NCI-H774 (cell line): ENCODE measurements around the gene INHBB.
A peak's percentile ranks its signal among the peaks of the same experiment; 100 is the strongest.
"Not testable (repeated sequence)": the region's sequence is repeated elsewhere in the genome, so short reads cannot be mapped to it uniquely, and the experiment has no call there.

Source experiments
- DNase-seq: peaks from one replicate; lab custom pipeline; 2025; lab: John Stamatoyannopoulos, UW

The INHBB gene

DNA sequence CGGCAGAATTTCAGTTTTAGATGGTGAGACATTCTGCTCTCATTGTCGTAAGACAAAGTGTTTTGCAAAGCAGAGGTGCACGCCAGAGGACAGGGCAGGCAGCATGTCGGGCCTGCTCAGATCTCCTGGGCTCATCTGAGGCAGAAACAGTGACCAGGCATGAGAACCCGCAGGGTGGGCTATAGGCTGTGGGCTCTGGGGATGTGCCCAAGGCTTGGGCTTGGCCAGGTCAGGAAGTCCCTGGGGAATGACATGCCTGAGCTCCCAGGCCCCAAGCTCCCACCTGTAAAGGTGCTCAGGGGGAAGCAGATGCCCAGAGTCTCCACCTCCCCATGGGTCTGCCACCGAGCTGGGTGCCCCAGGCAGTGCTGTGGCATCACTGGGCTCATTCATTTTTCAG is 35.3 kb downstream of the INHBB start:
- DNase-seq: no peak

DNA sequence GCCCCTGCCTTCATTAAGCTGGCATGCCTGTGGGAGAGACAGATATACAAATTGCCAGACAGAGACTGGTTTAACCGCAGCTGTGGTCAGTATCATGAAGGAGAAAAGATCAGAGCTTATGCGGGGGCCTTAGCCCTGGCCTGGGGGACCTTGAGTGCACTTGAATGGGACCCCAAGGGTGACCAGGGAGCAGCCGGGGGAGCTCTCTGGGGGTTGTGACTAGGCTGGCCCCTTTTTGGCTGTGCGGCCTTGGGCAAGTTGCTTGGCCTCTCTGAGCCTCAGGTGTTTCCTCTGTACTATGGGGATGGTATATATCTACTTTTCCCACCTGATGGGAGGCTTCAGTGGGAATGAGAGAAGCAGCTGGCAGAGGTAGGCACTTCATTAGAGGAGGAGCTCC is 35.7 kb downstream of the INHBB start:
- no peak for DNase-seq

DNA sequence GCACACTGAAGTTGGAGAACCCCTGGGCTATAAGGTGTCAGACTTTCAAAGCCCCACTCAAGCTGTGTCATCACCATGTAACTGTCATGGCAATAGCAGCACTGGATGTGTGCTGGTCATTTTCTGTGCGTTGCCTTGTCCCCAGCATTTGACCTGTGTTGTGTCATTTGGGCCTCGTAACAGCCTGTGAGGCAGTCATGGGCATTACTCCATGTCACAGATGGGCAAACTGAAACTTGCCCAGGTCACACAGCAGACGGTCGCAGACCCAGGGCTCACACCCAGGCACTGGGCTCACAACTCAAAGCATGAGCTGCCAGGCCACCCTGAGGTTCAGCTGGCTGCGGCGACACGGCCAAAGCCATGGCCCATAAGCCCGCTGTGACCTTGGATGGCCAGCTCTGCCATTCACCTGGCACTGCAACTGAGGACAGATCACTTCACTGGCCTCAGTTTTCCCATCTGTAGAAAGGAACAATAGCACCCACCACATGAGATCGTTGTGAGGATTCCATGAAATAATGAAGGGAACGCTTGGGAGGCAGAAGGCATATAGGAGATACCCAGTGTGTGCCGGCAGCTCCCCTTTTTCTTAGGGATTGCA is 36.7 kb downstream of the INHBB start:
- DNase-seq: no peak

DNA sequence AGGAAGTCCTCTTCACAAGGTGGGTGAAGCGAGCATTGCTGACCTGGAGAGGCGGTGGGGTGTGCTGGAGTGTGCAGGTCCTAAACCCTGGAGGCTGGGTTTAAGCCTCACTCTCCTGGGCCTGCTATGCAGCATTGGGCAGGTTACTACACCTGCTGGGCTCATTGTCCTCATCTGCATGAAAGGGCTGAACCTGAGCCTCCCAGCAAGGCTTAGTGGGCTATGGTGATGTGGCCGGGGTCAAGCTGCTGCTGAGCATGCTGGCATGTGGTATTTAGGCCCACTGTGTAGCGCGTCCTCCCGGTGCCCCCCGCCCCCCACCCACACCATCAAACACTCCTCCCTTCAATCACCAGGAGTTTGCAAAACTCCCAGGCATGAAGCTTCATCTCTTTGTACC is 37.3 kb downstream of the INHBB start:
- DNase-seq: no peak

DNA sequence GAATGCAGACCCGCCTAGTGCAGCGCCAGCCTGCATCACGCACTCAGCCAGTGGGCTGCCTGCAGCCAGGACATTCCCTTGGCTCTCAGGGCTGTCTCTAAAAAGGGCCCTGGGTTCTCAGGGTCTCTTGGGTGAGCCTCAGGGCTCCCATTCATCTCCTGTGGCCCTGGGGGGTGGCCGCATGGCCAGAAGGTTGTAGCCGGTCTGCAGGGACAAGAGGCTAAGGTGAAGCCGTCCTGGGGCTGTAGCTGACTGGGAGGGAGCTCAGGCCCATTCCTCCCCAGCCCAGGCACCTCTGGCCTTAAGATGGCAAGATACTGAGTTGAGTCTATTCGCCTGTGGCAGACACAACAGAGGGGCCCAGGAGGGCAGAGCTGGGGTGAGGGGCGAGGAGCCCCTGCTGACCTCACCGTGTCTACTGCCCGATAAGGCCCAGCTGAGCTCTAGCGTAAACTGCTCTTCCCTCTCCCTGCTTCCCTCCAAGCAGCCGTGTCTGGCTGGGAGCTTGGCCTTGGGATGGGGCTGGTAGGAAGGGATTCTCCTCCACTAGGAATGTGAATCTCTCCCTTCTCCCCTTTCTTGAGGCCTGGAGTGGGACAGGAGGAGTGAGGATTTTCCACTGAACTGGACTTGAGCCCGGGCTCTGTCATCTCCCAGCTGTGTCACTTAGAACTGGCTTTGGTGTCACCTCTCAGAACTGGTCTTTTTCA is 37.9 kb downstream of the INHBB start:
- DNase-seq: no peak

DNA sequence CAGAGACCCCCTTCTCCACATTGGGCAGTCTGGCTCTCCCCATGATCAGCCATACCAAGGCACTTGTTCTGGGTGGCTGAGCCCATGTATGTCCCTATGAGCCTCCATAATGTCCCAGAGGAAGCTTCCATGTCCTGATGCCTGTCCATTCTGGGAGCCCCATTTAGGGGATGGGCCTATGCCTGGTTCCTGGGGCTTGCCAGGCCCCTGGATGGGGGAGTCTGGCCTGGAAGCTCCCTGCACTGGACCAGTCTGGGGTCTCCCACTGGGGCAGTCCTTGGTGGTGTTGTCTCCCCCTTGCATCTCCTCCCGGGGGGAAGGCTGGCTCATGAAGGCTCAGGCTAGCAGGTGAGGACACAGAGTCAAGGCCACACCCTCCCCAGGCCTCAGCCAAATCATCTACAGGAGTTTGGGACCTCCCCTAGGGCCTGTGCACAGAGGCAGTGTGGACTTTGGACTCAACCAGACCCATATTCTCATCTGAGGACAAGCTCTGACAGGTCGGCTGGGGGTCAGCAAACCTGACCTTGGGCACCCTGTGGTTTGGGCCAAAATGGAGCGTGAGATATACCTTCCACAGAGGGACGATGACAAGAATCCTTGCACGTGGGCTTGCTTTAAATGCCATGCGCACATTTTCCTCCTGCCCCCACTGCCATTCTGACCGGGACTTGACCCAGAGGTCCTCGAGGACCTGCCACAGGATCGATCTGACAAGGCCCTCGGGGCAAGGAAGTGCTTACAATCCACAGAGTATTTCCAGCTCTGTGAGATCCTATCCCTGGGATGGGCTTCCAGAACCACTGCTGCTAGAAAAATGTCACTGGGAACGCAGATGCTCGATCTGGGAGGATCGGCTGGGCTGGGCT is 38.8 kb downstream of the INHBB start:
- no peak for DNase-seq

DNA sequence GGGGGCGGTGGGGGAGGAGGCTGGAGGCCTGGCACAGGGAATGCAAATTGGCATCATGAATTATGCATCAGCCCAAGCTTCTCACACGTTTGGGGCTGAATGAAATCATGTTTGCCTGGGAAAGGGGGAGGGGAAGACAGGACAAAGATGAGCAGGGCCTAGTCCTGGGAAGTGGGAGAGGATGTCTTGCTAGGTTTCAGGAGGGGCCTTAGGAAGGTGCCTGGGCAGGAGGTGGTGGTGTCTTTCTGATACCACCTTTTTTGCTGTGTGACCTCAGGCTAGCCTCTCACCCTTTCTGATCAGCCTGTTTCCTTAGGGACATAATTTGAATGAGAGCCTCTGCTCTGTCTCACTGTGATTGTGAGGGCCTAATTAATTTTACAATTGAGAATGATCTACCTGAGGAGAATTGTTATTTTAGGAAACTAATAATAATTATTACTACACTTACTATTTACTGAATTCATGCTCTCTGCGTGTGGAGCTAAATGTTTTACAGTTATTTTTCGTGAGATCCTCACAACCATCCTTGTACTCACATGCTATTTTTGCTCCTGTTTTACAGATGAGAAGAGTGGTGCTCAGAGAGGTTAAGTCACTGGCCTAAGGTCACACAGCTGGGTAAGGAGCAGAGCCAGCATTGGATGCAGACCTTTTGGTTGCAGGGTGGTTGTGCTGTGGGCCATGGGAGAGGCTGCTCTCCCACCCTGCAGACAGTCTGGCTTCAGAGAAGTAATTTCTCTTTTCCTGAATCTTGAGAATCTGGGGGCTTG is 39.6 kb downstream of the INHBB start:
- no peak for DNase-seq

DNA sequence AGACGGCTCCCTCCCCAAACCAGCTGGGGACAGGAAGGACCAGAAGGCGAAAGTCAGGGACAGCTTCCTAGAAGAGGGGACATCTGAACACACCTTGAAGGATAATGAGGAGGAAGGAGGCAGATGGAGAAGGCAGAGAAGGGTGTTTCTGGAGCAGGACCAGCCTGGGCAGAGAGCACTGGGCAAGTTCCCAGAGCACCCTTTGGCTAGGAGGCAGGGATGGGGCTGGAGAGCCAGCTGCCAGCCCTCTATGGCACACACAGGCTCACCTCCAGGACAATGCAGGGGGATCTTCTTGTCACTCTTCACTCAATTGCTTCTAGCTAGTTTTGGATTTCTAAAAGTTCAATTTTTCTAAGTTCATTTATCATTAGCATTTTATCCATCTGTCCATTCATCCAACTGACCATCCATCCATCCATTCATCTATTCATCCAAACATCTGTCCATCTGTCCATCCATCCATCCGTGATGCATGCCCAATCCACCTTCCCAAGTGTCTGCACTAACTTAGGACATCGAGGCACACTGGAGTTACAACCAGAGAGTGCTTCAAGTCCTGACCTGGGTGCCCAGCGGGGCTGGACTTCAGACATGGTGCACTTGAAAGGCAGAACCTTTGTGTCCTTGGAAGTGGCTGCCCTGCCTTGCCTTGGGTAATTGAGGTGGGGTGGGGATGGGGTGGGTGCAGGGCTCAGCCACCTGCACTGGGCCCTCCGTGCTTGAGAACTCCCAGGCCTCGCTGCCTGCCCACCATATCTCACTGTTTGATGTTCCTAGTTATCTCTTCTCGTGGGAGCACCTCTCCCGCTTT is 42.5 kb downstream of the INHBB start:
- no peak for DNase-seq

DNA sequence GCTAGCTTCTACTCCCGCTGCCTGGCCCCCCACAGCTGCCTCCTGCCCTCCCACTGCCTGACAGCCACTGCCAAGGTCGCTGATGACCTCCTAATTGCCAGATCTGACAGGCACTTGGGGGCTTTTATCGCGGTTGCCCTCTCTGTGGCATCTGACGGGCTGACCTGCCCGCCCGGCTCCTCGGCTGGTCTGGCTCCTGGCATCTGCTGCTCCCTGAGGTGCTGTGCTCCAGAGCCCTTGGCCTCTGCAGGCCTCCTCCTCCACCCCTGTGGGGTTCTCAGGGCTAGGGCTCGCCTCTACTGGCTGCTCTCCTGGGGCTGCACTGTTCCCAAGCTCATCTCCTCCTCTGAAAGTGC is 43.1 kb downstream of the INHBB start:
- DNase-seq: no peak

DNA sequence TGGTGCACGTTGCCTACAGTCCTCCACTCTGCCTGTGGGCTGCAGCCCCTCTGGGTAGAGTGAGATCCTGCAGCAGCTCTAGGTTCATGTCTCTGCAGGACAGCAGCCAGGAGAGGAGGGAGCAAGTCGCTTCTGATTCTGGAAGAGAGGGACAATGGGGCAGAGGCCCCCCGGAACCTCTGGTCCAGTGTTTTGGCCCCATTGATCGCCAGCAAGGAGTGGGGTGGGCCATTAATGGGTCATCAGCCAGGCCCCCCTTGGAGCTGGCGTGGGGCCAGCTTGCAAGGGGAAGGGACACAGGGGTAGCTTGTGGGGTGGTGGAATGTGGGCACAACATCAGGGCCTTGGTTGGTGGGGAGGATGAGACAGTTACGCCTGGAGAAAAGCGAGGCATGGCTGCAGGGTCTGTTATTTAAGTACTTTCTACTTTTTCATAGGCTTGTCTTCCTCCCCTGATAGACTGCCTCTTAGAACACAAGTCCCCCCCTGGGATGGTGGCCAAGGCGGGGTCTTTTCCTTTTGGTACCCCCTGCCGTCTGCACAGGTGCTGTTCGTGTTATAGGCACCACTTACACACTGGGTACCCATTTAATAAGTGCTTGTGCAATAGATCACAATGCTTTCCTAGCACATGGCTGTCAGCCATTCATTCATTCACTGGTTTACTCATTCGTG is 44.6 kb downstream of the INHBB start:
- no peak for DNase-seq

DNA sequence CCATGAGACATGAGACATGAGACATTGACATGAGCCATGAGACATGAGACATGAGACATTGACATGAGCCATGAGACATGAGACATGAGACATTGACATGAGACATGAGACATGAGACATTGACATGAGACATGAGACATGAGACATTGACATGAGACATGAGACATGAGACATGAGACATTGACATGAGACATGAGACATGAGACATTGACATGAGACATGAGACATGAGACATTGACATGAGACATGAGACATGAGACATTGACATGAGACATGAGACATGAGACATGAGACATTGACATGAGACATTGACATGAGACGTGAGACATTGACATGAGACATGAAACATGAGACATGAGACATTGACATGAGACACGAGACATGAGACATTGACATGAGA is 45.4 kb downstream of the INHBB start:
- DNase-seq: not testable (repeated sequence)

DNA sequence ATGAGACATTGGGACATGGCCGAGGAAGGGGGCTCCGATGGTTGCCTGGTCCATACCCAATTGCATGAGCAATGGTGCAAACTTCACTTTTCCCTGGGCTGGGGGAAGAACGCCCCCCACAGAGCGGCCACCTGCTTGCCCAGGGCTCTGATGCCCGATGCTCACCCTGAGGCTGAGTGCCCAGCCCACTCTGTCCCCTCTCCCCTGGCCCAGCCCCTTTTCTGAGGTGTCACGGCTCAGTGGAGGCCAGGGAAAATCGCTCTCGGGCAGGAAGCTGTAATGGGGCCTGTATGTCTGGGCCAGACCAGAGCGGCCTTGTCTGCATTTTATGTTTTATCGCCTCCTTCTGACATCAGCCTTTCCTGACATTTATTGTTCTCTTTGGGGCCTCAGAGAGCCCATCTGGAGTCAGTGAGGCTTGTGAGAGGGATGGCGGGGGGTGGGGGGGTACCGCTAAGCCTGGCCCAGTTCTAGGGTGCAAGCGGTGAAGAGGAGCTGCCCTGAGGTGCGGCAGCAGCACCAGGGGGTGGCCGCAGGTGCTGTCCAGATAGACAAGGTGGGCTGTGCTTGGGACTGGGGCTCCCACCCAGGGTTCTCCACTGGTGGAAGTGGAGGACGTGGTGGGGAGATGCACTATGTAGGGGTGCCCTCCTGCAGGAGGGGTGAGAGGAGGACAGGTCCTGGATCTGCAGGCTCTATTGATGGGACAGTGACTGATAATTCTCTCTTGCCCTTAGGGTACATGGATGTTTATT is 46.2 kb downstream of the INHBB start:
- DNase-seq: no peak

DNA sequence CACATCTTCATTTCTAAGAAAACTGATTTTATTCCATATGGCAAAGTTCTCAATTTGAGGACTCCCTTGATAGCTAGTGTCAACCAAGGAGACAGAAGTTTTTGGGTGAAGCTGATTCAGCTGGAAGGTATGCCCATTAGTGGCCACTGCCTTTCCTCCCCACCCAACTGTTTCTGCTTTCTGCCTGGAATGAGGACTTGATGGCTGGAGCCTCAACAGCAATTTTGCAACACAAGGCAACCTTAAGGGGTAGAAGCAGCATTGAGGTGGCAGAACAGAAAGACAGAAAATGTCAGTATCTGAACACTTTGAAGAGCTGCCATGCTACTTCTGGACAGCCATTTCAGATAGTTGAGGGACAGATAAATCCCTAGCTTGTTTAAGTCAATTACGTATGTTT is 47.0 kb downstream of the INHBB start:
- no peak for DNase-seq

DNA sequence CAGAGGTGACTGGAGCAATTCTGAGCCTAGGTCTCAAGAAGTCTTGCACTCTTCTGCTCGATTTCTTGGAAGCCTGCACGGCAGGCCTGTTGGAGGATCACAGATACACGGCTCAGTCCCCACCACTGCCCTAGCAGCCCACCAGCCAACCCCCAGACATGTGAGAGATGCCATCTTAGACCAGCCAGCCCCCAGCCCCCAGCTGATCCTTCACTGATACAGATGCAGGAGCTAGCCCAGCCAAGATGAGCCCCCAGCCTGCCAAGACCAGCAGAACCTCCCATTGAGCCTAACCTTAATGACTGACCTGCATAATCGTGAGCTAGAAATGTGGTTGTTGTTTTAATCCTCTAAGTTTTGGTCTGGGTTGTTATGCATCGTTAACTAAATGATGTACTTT is 47.5 kb downstream of the INHBB start:
- no peak for DNase-seq

DNA sequence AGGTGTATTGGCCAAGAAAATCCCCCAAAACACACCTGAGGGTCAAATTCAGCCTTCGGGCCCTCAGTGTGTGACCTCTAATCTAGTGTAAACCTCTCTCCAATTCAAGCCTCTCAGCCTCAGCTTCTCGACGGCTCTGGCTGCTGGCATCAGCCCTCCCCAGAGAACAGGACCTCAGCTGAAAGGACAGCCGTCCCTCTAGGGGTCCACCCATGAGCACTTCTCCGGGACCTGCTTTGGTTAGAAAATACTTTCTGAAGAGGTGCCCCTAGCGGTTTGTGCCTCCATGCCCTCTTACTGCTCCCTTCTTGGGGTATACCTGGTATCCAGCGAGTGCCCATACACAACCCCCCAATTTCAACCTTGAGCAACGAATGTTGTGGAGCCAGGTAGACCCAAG is 48.8 kb downstream of the INHBB start:
- no peak for DNase-seq

DNA sequence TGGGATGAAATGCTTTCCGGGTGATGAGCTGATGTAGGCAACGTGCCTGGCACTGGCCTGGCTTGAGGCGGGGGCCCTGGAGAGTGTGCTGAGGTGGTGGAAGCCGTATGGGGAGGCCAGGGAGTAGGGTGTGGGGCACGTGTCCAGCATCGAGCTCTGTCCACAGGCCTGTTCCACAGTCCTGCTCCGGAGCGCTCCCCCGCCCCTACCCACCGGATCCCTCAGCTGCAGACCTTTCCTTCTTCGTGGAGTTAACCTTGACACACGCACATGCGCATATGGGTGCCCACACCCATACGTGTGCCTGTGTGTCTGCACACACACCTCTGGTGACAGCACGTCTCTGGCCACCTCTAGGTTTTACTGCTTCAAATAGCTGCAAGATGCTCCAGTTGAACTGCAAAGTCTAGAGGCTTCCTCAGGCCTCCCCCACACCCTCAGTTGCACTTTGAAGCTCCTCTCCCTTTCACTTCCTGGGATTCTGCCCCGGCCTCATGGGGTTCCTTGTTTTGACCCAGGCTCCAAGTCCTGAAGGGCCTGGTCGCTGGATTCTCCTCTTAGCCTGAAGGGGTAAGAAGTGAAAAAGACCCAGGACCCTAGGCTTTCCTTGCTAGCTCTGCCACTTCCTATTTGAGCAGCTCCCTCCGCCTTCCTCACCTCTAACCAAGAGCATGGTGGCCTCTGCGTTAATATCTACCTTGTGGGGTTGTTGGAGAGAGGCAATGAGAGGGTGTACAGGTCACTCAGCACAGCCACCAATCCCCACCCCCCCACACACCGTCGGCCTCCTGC is 49.5 kb downstream of the INHBB start:
- no peak for DNase-seq

DNA sequence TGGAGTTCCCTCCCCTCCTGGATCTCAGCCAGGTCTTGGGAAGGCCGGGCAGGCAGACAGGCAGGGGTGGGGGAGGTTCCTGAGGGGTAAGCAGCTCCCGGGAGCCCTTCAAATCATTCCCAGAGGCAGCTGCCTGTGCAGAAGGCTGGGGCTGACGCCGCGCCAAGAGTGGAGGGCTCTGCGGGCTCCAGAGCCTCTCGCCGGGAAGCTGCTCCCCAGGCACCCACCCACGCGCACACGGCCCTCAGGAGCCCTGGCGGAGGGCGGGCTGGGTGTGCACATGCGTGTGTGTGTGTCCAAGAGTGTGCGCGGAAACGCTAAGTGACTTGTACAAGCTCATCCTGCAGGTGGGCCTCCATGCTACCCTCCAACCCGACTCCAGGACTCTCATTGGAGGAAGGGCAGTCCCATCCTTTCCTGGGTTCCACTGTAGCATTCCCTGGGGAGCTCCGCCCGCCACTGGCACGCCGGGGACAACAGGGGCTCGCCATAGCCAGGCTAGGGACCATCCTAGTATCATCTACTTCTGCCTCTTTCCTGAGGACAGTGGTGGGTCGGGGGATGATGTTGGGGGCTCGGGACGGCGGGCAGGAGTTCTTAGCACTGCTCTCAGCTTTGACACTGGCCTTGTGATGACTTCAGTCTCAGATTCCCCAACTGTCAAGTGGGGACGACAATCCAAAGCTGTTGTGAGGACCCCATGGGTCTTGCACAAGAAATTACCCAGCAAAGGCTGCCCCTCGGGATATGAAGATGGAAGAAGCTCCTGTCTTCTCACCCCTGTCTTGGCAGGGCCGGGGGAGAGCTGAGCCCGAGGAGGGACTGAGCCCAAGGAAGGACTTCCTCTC is 50.3 kb downstream of the INHBB start:
- DNase-seq: peak; percentile 60
